ENCODE data around the gene STAM. TPM values are rescaled to one million over a fixed set of nuclear protein-coding genes. Genes with fewer than 3 reads are reported as not detected.

STAM gene
- total RNA-seq, 1 donor from 2014 or later, result 43.4 TPM

GRCh38 chr10:17659365-17659764 lies 15.4 kb downstream of the STAM start:
- Mint-ChIP-seq H3K9me3 (ENCODE audit: unreplicated experiment) (no peaks in the 10 kb centered on the region), H3K36me3 (ENCODE audit: low read depth, unreplicated experiment) (peaks cover 14% of the 10 kb centered on the region), H3K4me3 (ENCODE audit: unreplicated experiment) (no peak overlapping the region), H3K27ac (ENCODE audit: unreplicated experiment) (no peak overlapping the region), H3K27me3 (ENCODE audit: low read depth, unreplicated experiment) (no peaks in the 10 kb centered on the region), H3K4me1 (ENCODE audit: low read depth, unreplicated experiment) (peaks cover 22% of the 10 kb centered on the region)
- Histone ChIP-seq H3K9me3 (ENCODE audit: insufficient read depth, low read depth, low read length) (no peaks in the 10 kb centered on the region), H4K20me1 (ENCODE audit: insufficient read depth, low read length) (peaks cover 30% of the 10 kb centered on the region), H3K27ac (ENCODE audit: low read depth, low read length) (no peak overlapping the region), H3K79me2 (ENCODE audit: insufficient read depth, low read length) (peaks cover 97% of the 10 kb centered on the region), H3K36me3 (ENCODE audit: insufficient read depth, low read length) (peaks cover 5% of the 10 kb centered on the region), H3K4me3 (ENCODE audit: insufficient read depth, low read depth, low read length) (no peak overlapping the region), H3K27me3 (ENCODE audit: insufficient read depth, low read length) (no peaks in the 10 kb centered on the region), H2AFZ (ENCODE audit: low read depth, low read length) (no peak overlapping the region), H3K9ac (ENCODE audit: low read length) (no peak overlapping the region), H3K4me1 (ENCODE audit: insufficient read depth, low read length) (peaks cover 3% of the 10 kb centered on the region), H3K4me2 (ENCODE audit: low read length) (no peak overlapping the region)
- no peak for TF ChIP-seq EZH2 (IDR thresholded peaks at IDR 0.05; ENCODE audit: insufficient read depth, low read length)
- TF ChIP-seq CTCF (IDR thresholded peaks at IDR 0.05; ENCODE audit: insufficient read depth, low read depth, low read length), result no peak
- FAIRE-seq (no peak), DNase-seq (ENCODE audit: low read depth) (no peak)

GRCh38 chr10:17660921-17661320 lies 17.0 kb downstream of the STAM start:
- no peaks in the 10 kb centered on the region for H3K9me3 ChIP-seq (ENCODE audit: insufficient read depth, low read depth, low read length)
- peak; percentile 43 for FAIRE-seq
- H3K27ac Mint-ChIP-seq (ENCODE audit: unreplicated experiment), result no peak overlapping the region
- H3K9ac ChIP-seq (ENCODE audit: low read length), result no peak overlapping the region
- H3K4me2 ChIP-seq (ENCODE audit: low read length), result no peak overlapping the region
- no peaks in the 10 kb centered on the region for H3K27me3 ChIP-seq (ENCODE audit: insufficient read depth, low read length)
- H3K27me3 Mint-ChIP-seq (ENCODE audit: low read depth, unreplicated experiment), result no peaks in the 10 kb centered on the region
- peaks cover 18% of the 10 kb centered on the region for H3K4me1 Mint-ChIP-seq (ENCODE audit: low read depth, unreplicated experiment)
- peaks cover 5% of the 10 kb centered on the region for H3K36me3 ChIP-seq (ENCODE audit: insufficient read depth, low read length)
- H4K20me1 ChIP-seq (ENCODE audit: insufficient read depth, low read length), result peaks cover 22% of the 10 kb centered on the region
- H3K4me3 ChIP-seq (ENCODE audit: insufficient read depth, low read depth, low read length), result no peak overlapping the region
- peaks cover 8% of the 10 kb centered on the region for H3K4me1 ChIP-seq (ENCODE audit: insufficient read depth, low read length)
- peak; percentile 47 for DNase-seq (ENCODE audit: low read depth)
- peaks cover 11% of the 10 kb centered on the region for H3K36me3 Mint-ChIP-seq (ENCODE audit: low read depth, unreplicated experiment)
- no peak overlapping the region for H3K4me3 Mint-ChIP-seq (ENCODE audit: unreplicated experiment)
- peaks cover 94% of the 10 kb centered on the region for H3K79me2 ChIP-seq (ENCODE audit: insufficient read depth, low read length)
- H2AFZ ChIP-seq (ENCODE audit: low read depth, low read length), result no peak overlapping the region
- no peak overlapping the region for H3K27ac ChIP-seq (ENCODE audit: low read depth, low read length)
- no peaks in the 10 kb centered on the region for H3K9me3 Mint-ChIP-seq (ENCODE audit: unreplicated experiment)
- no peak for TF ChIP-seq EZH2 (IDR thresholded peaks at IDR 0.05; ENCODE audit: insufficient read depth, low read length)
- no peak for TF ChIP-seq CTCF (IDR thresholded peaks at IDR 0.05; ENCODE audit: insufficient read depth, low read depth, low read length)

GRCh38 chr10:17661510-17661909 lies 17.6 kb downstream of the STAM start:
- Histone ChIP-seq H2AFZ (ENCODE audit: low read depth, low read length) (no peak overlapping the region), H3K4me1 (ENCODE audit: insufficient read depth, low read length) (peaks cover 11% of the 10 kb centered on the region), H3K9me3 (ENCODE audit: insufficient read depth, low read depth, low read length) (no peaks in the 10 kb centered on the region), H3K27ac (ENCODE audit: low read depth, low read length) (no peak overlapping the region), H3K27me3 (ENCODE audit: insufficient read depth, low read length) (no peaks in the 10 kb centered on the region), H3K36me3 (ENCODE audit: insufficient read depth, low read length) (peaks cover 5% of the 10 kb centered on the region), H3K4me3 (ENCODE audit: insufficient read depth, low read depth, low read length) (no peak overlapping the region), H4K20me1 (ENCODE audit: insufficient read depth, low read length) (peaks cover 18% of the 10 kb centered on the region), H3K79me2 (ENCODE audit: insufficient read depth, low read length) (peaks cover 94% of the 10 kb centered on the region), H3K4me2 (ENCODE audit: low read length) (no peak overlapping the region), H3K9ac (ENCODE audit: low read length) (no peak overlapping the region)
- H3K4me1 Mint-ChIP-seq (ENCODE audit: low read depth, unreplicated experiment), result peaks cover 16% of the 10 kb centered on the region
- no peak overlapping the region for H3K27ac Mint-ChIP-seq (ENCODE audit: unreplicated experiment)
- H3K4me3 Mint-ChIP-seq (ENCODE audit: unreplicated experiment), result no peak overlapping the region
- FAIRE-seq (no peak), DNase-seq (ENCODE audit: low read depth) (no peak)
- no peaks in the 10 kb centered on the region for H3K9me3 Mint-ChIP-seq (ENCODE audit: unreplicated experiment)
- peaks cover 11% of the 10 kb centered on the region for H3K36me3 Mint-ChIP-seq (ENCODE audit: low read depth, unreplicated experiment)
- H3K27me3 Mint-ChIP-seq (ENCODE audit: low read depth, unreplicated experiment), result no peaks in the 10 kb centered on the region
- TF ChIP-seq EZH2 (IDR thresholded peaks at IDR 0.05; ENCODE audit: insufficient read depth, low read length), result no peak
- TF ChIP-seq CTCF (IDR thresholded peaks at IDR 0.05; ENCODE audit: insufficient read depth, low read depth, low read length), result no peak
